Sciatic nerve (tissue), 2 donors: Measurements from ENCODE around the gene ZNF771. TPM values are rescaled to one million over a fixed set of nuclear protein-coding genes. Genes with fewer than 3 reads are reported as not detected.
"Not testable (repeated sequence)": the region's sequence is repeated elsewhere in the genome, so short reads cannot be mapped to it uniquely, and the experiment has no call there.

Experiments used
- ATAC-seq: fragments of 200-7000 bp; cut with Tn5 transposase; one replicate; pipeline ENCODE4 v1.9.1; 2020; ENCODE audit warnings: mild to moderate bottlenecking, moderate library complexity
- DNase-seq: peaks from one replicate; pipeline ENCODE4 v3.0.0-alpha.2; 2020; ENCODE audit warnings: low spot score
- intact Hi-C: fragments of 100-400 bp; cut with DNase I; formaldehyde crosslinking; loops from one replicate; pipeline ENCODE4 v1.14.2; 2022
- total RNA-seq: library from RNA; stranded (reverse); fragmentation: NEBNext Ultra II Directional; extraction: Animal tissue kit (Norgen Biotek cat#: 25700); gene quantifications from one replicate; pipeline ENCODE4 v1.2.1, GENCODE V29; 2021
- donor health status: DM: no; HTN: no; CAD: no.
- donor health status: DM: no; HTN: no; CAD: no.

The ZNF771 gene
- total RNA-seq, 1 donor from 2014 or later: 7.5 TPM

- intact Hi-C loops, DNase-seq, ATAC-seq: not testable (repeated sequence)
These were observed 10.8 kb upstream of the ZNF771 start for GRCh38 chr16:30396627-30397026.

DNA sequence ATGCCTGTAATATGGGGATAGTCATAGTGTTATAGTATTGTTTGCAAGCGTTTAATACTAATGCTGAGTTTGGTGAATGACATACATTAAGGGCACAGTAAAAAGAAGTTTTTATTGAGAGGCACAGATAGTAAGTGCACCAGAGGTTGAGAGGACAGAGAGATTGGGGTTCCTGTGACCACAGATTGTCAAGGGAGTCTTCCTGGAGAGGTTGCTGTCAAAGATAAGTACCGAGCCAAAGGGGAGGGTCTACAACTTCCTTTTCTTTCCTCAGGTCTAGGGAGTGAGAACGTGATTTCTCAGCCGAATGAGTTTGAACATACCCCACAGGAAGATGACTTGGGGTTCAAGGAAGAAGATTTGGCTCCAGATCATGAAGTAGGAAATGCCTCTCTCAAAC lies 10.3 kb upstream of the ZNF771 start:
- DNase-seq (no peak), ATAC-seq (no peak)
- intact Hi-C loops: no loop called here

- ATAC-seq: no peak
- DNase-seq: no peak
- intact Hi-C loops: no loop called here
These were observed 9.4 kb upstream of the ZNF771 start for GRCh38 chr16:30397776-30398660.

DNA sequence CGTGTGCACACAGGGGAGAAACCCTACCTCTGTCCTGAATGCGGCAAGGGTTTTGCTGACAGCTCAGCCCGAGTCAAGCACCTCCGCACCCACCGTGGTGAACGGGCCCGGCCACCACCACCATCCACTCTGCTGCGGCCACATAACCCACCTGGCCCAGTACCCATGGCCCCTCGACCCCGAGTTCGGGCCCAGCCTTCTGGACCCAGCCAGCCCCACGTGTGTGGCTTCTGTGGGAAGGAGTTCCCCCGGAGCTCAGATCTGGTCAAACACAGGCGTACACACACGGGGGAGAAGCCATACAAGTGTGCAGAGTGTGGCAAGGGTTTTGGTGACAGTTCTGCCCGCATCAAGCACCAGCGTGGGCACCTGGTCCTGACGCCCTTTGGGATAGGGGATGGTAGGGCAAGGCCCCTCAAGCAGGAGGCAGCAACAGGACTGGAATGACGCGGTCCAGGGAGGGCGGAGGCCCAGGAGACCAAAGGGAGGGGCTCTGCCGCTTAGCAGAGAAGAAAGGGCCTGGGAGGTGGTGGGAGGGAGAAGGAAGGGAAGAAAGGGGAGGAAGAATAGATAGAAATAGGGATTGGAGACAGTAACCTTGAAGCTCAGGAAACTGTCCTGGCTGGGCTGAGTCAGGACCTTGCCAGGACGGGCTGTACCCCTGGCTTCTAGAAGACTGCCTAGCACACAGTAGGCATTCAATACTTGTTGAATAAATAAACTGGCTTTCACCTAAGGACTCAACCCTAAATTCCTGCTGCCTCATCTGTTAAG lies 8.6 kb upstream of the ZNF771 start:
- DNase-seq: no peak
- intact Hi-C loops: no loop called here

GRCh38 chr16:30399435-30400186 lies 7.8 kb upstream of the ZNF771 start:
- ATAC-seq (no peak), DNase-seq (no peak)
- intact Hi-C loops: loop anchor here (10.0 kb wide), 1 partner anchor 305 kb away; the partner anchor contains the start of genes TBX6 and YPEL3

More for the DNA sequence above, 8.6 kb upstream of the ZNF771 start:
- ATAC-seq: no peak

DNA sequence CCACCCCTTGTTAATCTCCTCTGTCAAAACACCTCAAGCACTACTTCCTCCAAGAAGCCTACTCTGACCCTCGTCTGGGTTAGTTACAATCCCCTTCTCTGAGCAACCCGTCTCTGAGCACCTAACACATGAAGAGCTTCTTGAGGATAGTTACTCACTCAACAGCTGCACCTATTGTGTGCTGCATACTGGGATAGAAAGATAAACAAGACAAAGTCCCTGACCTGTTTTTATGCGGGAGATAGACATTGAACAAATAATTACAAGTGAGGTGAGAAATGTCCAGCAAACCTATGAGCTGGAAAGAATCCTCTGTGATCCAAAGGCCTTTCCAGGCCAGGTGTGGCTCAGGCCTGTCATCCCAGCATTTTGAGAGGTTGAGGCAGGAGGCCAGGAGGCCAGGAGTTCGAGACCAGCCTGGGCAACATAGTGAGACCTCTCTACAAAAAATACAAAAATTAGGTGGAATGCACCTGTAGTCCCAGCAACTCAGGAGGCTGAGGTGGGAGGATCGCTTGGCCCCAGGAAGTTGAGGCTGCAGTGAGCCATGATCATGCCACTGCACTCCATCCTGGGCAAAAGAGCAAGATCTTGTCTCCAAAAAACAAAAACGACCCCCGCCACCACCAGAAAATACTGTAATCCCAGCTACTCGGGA lies 5.5 kb upstream of the ZNF771 start:
- DNase-seq (no peak), ATAC-seq (no peak)
- intact Hi-C loops: loop anchor here (10.0 kb wide), 1 partner anchor 307 kb away; the partner anchor contains the start of genes TBX6 and YPEL3

GRCh38 chr16:30406795-30407101 lies 658 bp upstream of the ZNF771 start:
- ATAC-seq (no peak), DNase-seq (no peak)
- intact Hi-C loops: loop anchor here (10.0 kb wide), 1 partner anchor 312 kb away; the partner anchor contains the start of genes TBX6 and YPEL3

DNA sequence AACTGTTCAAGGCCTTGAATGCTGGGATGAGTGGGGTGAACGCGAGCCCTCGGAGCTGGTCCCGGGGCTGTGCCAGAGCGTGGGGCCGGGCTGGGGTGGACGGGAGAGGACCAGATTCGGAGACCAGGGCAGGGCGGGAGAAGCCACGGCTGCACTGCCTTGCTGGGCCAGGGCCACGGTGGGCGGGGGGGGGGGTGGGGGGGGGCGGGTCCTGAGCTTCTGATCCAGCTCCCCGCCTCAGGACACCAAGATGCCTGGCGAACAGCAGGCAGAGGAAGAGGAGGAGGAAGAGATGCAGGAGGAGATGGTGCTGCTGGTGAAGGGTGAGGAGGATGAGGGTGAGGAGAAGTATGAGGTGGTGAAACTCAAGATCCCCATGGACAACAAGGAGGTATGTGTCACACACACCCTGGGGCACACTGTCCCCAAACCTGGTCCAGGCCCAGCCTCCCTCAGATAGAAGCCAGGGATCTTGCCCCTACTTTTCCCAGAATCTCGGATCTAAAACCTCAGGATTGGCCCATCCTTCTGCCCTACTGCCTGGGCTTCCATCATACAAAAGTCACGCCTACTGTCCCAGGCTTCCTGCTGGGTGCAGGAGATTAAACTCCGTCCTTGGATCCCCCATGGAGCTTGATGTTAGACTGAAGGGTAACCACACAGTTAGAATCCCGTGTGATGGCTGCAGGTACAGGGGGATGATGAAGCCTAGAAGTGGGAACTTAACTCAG lies 563 bp downstream of the ZNF771 start:
- DNase-seq: no peak
- intact Hi-C loops: loop anchor here (10.0 kb wide), 1 partner anchor 313 kb away; the partner anchor contains the start of genes TBX6 and YPEL3
- ATAC-seq: peak; percentile 11

- ATAC-seq (peak; percentile 80), DNase-seq (peak; percentile 96)
- intact Hi-C loops: loop anchor here (10.0 kb wide), 1 partner anchor 315 kb away; the partner anchor contains the start of genes TBX6 and YPEL3
These were observed 2.0 kb downstream of the ZNF771 start for GRCh38 chr16:30409125-30410060.

DNA sequence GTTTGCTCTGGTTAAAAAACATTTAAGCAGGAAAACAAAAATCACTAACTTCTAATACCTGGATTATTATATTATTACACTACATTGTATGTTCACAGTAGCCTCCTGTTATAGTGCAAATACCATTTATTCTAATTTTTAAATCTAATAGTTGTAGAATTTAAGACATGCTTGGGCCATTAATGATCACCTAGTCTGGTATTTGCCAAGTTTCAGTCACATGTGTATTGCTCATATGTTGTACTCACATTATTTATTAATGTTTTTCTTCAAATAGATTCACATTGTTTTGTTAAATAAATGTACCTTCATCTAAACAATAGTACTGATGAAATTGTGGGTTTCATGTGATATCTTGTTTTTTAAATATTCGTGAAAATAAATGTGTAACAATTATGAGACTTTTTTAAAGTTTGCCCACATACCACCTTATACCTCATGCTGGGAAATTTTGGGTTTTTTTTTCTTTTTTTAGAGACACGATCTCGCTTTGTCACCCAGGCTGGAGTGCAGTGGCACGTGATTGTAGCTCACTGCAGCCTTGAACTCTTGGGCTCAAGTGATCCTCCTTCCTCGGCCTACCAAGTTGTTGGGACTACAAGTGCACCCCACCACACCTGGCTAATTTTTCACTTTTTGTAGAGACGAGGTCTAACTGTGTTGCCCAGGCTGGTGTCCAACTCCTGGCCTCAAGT lies 5.9 kb downstream of the ZNF771 start:
- no peak for ATAC-seq
- intact Hi-C loops: no loop called here
- DNase-seq: no peak

- ATAC-seq (no peak), DNase-seq (no peak)
- intact Hi-C loops: no loop called here
These were observed 6.8 kb downstream of the ZNF771 start for GRCh38 chr16:30414159-30414558.

DNA sequence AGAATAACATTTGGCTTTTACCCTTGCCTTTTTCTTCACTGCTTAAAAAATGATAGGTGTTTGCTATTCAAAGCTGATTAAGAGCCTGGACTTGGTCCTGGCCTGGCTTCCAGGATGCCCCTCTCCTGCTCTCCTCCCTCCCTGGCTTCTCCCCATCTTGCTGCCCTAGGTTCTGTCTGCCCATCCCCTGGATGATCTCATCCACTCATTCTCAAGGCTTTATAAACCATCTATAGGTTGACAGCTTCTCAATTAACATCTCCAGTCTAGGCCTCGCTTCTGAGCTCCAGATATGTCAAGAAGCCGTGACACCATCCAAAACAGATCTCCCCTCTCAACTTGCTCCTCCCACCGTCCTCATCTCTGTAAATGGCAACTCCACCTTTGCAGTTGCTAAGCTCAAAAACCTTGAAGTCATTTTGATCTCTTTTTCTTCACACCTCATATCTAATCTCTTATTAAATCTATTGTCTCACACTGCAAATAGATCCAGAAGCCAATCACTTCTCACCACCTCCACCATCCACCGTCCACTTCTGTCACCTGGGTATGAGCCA lies 8.7 kb downstream of the ZNF771 start:
- ATAC-seq (no peak), DNase-seq (no peak)
- intact Hi-C loops: no loop called here

DNA sequence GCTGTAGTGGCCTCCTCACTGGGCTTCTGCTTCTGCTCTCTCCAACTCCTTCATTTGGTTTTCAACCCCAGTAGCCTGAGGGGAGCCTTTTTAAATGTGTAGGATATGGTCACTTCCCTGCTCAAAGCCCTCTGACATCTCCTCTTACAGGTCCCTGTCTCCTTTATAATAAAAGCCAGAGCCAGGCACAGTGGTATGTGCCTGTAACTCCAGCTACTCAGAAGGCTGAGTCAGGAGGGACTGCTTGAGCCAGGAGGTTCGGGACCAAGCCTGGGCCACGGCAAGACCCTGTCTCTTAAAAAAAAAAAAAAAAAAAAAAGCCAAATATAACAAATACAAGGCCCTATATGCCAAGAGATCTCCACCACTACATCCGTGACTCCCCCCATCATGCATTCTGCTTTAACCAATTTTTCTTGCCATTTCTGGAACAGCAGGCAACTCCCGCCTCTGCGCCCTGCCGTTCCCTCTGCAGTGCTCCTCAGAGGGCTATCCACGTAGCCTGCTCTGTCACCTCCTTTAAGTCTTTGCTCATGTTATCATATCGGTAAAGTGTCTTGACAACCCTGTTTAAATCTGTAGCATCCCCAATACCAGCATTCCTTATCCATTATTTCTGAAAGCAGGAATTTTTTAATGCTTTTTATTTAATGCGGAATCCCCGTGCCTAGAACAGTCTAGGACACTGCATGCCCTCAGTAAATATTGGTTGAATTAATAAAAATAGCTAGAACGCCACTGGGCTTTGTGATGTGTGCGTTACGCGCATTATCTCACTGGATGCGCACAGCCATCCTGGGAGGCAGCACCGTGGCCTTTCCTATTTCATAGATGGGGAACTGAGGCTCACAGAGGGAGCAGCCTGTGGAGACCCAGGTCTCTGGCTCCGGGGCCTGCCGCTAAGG lies 9.5 kb downstream of the ZNF771 start:
- intact Hi-C loops: no loop called here
- DNase-seq (no peak), ATAC-seq (no peak)

GRCh38 chr16:30417529-30418349 lies 10.3 kb downstream of the ZNF771 start:
- DNase-seq (peak; percentile 86), ATAC-seq (peak; percentile 95)
- intact Hi-C loops: no loop called here
